ENCODE measurements around the gene MANBA. TPM values are rescaled to one million over a fixed set of nuclear protein-coding genes. Genes with fewer than 3 reads are reported as not detected.
"Not testable (repeated sequence)": the region's sequence is repeated elsewhere in the genome, so short reads cannot be mapped to it uniquely, and the experiment has no call there.

MANBA gene
- polyA plus RNA-seq, 3 donors: 80.8 to 94.4 (median 88.7) TPM

- TF ChIP-seq CTCF (IDR thresholded peaks at IDR 0.05): peak; percentile 17
- Mint-ChIP-seq H3K9me3 (peaks cover 0 to 3% (median 0%) of the 10 kb centered on the region in 7 donors), H3K27me3 (ENCODE audit: low read depth in 3 of 3) (peaks cover 0 to 2% (median 1%) of the 10 kb centered on the region in 3 donors), H3K36me3 (peaks cover 13 to 14% of the 10 kb centered on the region in 2 donors), H3K4me1 (peaks cover 6% of the 10 kb centered on the region), H3K27ac (no peak overlapping the region), H3K4me3 (no peak overlapping the region)
- Histone ChIP-seq H4K20me1 (ENCODE audit: insufficient read depth, low read length) (no peaks in the 10 kb centered on the region), H3K9me3 (replicated peaks in 1 of 2; ENCODE audit: control insufficient read depth in 1 of 2, insufficient read depth in 1 of 2, low read length in 2 of 2) (no peaks in the 10 kb centered on the region), H2AFZ (ENCODE audit: insufficient read depth, low read depth, low read length, poor library complexity, severe bottlenecking) (no peak overlapping the region), H3K4me2 (replicated peaks; ENCODE audit: extremely low read depth, low read length, poor library complexity, severe bottlenecking) (no peak overlapping the region), H3K4me1 (ENCODE audit: control insufficient read depth in 1 of 2, insufficient read depth in 2 of 2, low read length in 2 of 2) (peaks cover 8% of the 10 kb centered on the region in 2 donors), H3K27ac (ENCODE audit: low read depth in 1 of 2, low read length in 2 of 2) (no peak overlapping the region), H3K27me3 (ENCODE audit: control insufficient read depth in 2 of 2, insufficient read depth in 2 of 2, low read length in 2 of 2) (no peaks in the 10 kb centered on the region), H3K9ac (ENCODE audit: insufficient read depth, low read length, poor library complexity, severe bottlenecking) (no peak overlapping the region), H3K79me2 (ENCODE audit: insufficient read depth, low read length) (no peaks in the 10 kb centered on the region), H3K36me3 (replicated peaks in 1 of 2; ENCODE audit: control insufficient read depth in 1 of 2, insufficient read depth in 2 of 2, low read length in 2 of 2) (peaks cover 15 to 17% of the 10 kb centered on the region in 2 donors), H3K4me3 (replicated peaks in 1 of 3; ENCODE audit: low read depth in 2 of 3, low read length in 3 of 3) (no peak overlapping the region)
- intact Hi-C loops (cut with micrococcal nuclease): loop anchor here in 1 of 2 donors (5.0 kb wide), 1 partner anchor 169 kb away; no protein-coding TSS in a partner anchor
- WGBS (ENCODE audit: insufficient coverage): 100% methylated on average over 2 of the region's 8 CpGs
- no peak for DNase-seq
These were observed 139.9 kb downstream of the MANBA start for GRCh38 chr4:102620697-102621497.

- H3K4me2 ChIP-seq (replicated peaks; ENCODE audit: extremely low read depth, low read length, poor library complexity, severe bottlenecking); H3K79me2 ChIP-seq (ENCODE audit: insufficient read depth, low read length); H3K9me3 Mint-ChIP-seq; H3K9me3 ChIP-seq (replicated peaks in 1 of 2; ENCODE audit: control insufficient read depth in 1 of 2, insufficient read depth in 1 of 2, low read length in 2 of 2); H3K4me1 Mint-ChIP-seq; H4K20me1 ChIP-seq (ENCODE audit: insufficient read depth, low read length); H3K4me3 ChIP-seq (replicated peaks in 1 of 3; ENCODE audit: low read depth in 2 of 3, low read length in 3 of 3); H3K27me3 Mint-ChIP-seq (ENCODE audit: low read depth in 3 of 3); H3K27ac ChIP-seq (ENCODE audit: low read depth in 1 of 2, low read length in 2 of 2); H3K4me1 ChIP-seq (ENCODE audit: control insufficient read depth in 1 of 2, insufficient read depth in 2 of 2, low read length in 2 of 2); H3K27me3 ChIP-seq (ENCODE audit: control insufficient read depth in 2 of 2, insufficient read depth in 2 of 2, low read length in 2 of 2); H3K9ac ChIP-seq (ENCODE audit: insufficient read depth, low read length, poor library complexity, severe bottlenecking); H3K4me3 Mint-ChIP-seq; H2AFZ ChIP-seq (ENCODE audit: insufficient read depth, low read depth, low read length, poor library complexity, severe bottlenecking): not testable (repeated sequence)
- Mint-ChIP-seq H3K27ac (peak overlapping the region in 1 of 7 donors; percentile 35), H3K36me3 (peaks cover 20 to 22% of the 10 kb centered on the region in 2 donors)
- H3K36me3 ChIP-seq (replicated peaks in 1 of 2; ENCODE audit: control insufficient read depth in 1 of 2, insufficient read depth in 2 of 2, low read length in 2 of 2): peaks cover 24 to 26% of the 10 kb centered on the region in 2 donors
- 100% methylated on average over 1 of the region's 4 CpGs for WGBS (ENCODE audit: insufficient coverage)
- peak in 1 of 3 donors; percentile 36 for DNase-seq
- intact Hi-C loops (cut with micrococcal nuclease): loop anchor here in 1 of 2 donors (5.0 kb wide), 1 partner anchor 168 kb away; no protein-coding TSS in a partner anchor
These were observed 140.8 kb downstream of the MANBA start for GRCh38 chr4:102619776-102620631.

- H3K27ac Mint-ChIP-seq; H2AFZ ChIP-seq (ENCODE audit: insufficient read depth, low read depth, low read length, poor library complexity, severe bottlenecking); H3K27me3 Mint-ChIP-seq (ENCODE audit: low read depth in 3 of 3); H3K9me3 ChIP-seq (replicated peaks in 1 of 2; ENCODE audit: control insufficient read depth in 1 of 2, insufficient read depth in 1 of 2, low read length in 2 of 2); H3K4me1 ChIP-seq (ENCODE audit: control insufficient read depth in 1 of 2, insufficient read depth in 2 of 2, low read length in 2 of 2); H3K9me3 Mint-ChIP-seq; H3K27ac ChIP-seq (ENCODE audit: low read depth in 1 of 2, low read length in 2 of 2); H3K4me3 Mint-ChIP-seq; H3K4me2 ChIP-seq (replicated peaks; ENCODE audit: extremely low read depth, low read length, poor library complexity, severe bottlenecking); intact Hi-C loops (cut with micrococcal nuclease); H3K4me1 Mint-ChIP-seq; H3K79me2 ChIP-seq (ENCODE audit: insufficient read depth, low read length); DNase-seq; H3K27me3 ChIP-seq (ENCODE audit: control insufficient read depth in 2 of 2, insufficient read depth in 2 of 2, low read length in 2 of 2); H3K9ac ChIP-seq (ENCODE audit: insufficient read depth, low read length, poor library complexity, severe bottlenecking); H4K20me1 ChIP-seq (ENCODE audit: insufficient read depth, low read length); H3K4me3 ChIP-seq (replicated peaks in 1 of 3; ENCODE audit: low read depth in 2 of 3, low read length in 3 of 3): not testable (repeated sequence)
- H3K36me3 ChIP-seq (replicated peaks in 1 of 2; ENCODE audit: control insufficient read depth in 1 of 2, insufficient read depth in 2 of 2, low read length in 2 of 2): peaks cover 34 to 36% of the 10 kb centered on the region in 2 donors
- H3K36me3 Mint-ChIP-seq: peaks cover 30 to 31% of the 10 kb centered on the region in 2 donors
- 75% methylated on average over 2 of the region's 9 CpGs for WGBS (ENCODE audit: insufficient coverage)
These were observed 141.7 kb downstream of the MANBA start for GRCh38 chr4:102619021-102619420.
